NCI-H748 treated with DMSO at 0.1 percent for 48 hours (cell line): ENCODE measurements around the gene HENMT1.
A peak's percentile ranks its signal among the peaks of the same experiment; 100 is the strongest.
"Not testable (repeated sequence)": the region's sequence is repeated elsewhere in the genome, so short reads cannot be mapped to it uniquely, and the experiment has no call there.

ENCODE experiments used
- DNase-seq: peaks from one replicate; lab custom pipeline; 2025; lab: John Stamatoyannopoulos, UW

HENMT1 gene

DNA sequence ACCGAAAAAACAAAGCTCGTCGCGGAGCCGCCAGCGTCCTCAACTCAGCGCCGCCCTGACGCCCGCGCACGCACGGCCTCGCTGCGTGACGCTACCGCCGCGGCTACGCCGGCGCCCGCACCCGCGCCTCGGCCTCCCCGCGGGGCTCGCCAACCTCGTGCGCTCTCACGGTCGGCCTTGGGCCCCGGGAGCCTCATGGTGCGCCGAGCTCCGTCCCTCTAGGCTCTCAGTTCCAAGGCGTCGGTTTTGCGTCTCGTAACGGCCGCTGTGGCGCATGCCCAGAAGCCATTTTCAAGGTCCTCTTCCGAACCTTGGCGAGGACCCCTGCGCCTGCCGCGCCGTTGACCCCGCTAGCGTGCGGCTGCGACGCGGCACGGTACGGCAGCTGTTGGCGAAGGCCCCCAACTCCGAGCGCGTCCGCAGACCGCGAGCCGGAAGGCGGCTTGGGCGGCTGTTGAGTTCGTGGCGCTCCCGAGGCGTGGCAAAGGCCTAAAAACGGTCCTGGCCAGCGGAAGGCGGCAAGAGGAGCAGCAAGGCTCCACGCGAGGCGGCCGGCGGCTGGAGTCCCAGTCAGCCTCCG lies at the start of gene HENMT1:
Gene HENMT1 (minus strand): TSS at position 64 of the 580 bp plus-strand sequence. CDS start 1,209 bp downstream, outside the sequence.
- DNase-seq, result no peak

DNA sequence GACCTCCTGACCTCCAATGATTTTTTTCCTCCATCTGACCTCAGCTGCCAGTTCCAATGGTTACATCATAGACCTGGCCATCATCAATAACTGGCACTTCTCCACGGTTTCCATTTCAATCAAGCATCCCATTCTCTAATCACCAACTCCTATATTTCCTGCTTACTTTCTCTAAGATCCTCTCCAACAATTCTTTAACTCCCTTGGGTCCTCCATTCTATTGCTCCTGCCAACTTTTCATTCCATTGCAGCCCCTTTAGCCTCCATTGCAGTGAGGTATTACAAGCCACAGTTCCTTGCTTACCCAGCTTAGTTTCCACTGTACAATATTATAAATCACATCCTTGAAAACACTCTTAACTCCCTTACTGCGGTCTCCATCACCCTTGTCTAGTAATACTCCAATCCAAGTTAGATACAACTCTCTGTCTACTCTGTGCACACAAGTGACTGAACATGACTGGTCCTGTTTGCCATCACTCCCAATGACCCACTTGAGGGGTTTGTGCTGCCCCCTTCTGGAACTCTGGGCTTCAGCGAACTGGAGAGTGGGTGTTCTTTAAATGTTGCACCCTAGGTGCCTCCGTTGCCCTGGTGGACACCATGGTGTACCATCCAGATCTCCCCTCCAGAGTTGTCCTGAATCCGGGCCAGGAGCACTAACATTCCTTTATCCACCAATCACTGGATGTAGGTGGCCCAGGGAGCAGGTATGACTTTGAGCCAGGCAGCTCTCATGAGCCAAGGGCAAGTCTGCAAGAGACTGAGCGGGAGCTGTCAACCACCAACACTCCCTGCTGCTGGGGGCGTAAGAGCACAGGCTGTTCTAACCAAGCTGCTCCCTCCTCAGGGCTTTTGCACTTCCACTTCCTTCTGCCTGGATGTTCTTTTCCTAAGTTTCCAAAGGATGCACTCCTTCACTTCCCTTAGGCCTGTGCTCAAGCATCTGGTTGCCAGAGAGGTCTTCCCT lies 48.1 kb upstream of the HENMT1 start:
- no peak for DNase-seq

DNA sequence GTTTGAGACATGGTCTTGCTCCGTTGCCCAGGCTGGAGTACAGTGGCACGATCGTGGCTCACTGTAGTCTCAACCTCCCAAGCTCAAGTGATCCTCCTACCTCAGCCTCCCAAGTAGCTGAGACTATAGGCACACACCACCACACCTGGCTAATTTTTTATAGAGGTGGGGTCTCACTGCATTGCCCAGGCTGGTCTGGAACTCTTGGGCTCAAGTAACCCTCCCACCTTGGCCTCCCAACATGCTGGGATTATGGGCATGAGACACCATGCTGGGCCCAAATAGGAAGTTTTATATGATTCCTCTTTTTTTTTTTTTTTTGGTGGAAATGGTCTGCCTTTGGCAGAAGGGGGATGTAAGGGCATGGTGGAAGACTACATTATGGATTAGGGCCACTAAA lies 45.8 kb upstream of the HENMT1 start:
- no peak for DNase-seq

DNA sequence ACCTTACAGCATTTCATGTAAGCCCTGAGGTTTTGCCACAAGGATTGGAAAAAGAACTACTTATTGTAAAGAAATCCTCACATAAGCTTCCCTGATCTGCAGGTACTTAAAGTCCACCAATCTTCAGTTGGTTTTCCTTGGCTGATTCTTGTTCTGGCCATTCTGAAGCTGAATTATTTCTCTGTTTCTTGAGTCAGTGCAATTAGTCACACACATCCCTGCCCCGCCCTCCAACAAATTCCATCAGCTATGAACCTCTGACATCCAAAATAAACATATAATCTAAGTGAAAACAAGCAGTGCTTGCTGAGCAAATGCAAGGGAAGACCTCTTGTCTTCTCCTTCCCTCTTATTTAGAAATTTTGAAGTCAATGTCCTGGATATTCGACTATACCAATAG lies 43.6 kb upstream of the HENMT1 start:
- no peak for DNase-seq

DNA sequence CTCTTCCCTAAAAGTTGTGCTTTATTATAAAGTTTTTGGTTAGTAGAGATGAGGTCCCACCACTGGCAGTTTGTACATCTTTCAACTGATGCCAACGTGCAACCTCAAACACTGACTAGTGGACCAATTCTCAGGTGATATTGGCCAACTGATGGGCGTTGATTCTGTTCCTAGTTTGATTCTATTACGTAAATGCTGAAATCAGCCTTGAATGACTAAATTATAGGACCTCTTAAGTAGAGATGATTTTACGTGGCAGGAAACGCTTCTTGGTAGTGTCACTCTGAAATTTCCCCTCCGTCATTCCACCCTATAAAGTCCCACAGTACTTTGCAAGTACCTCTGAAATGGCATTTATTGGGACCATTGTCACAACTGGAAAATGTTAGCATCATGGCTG lies 43.0 kb upstream of the HENMT1 start:
- no peak for DNase-seq

DNA sequence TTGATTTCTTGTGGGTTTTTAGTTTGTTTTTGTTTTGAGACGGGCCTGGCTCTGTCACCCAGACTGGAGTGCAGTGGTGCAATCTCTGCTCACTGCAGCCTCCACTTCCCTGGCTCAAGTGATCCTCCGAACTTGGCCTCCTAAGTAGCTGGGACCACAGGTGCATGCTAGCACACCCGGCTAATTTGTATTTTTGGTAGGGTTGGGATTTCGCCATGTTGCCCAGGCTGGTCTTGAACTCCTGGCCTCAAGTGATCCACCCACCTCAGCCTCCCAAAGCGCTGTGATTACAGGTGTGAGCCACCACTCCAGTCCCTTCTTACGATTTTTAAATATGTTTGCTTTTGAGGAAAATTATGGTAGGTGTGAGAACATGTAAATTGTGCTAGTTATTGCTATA lies 41.2 kb upstream of the HENMT1 start:
- not testable (repeated sequence) for DNase-seq

DNA sequence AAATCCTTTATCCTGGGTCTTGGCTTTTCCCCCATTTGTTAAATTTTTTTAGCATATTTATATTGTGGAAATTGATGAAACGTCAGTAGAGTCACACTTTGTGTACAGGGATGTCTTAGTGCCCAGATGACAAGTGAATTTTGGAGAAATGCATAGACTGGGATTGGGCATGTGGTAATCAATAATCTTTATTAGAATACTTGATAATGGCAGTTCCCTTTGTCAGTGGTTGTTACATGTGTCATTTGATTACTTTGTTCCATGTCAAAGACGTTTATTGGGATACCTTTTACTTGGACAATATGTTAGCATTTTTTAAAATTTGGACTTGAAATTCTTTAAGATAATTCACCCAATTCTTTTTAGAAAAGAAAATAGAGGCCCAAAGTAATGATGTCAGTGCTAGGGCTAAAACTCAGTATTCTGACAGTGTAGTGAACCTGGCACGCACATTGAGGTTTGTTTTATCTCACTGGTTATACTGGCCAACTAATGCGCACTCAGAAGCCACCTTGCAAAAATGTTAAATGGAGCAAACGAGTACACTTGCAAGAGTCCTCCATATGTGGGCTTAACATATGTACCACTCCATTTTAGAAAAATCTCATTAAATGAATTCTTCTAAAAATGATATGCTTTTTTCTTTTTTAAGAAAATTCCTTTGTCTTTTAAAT lies 40.4 kb upstream of the HENMT1 start:
- DNase-seq, result no peak

DNA sequence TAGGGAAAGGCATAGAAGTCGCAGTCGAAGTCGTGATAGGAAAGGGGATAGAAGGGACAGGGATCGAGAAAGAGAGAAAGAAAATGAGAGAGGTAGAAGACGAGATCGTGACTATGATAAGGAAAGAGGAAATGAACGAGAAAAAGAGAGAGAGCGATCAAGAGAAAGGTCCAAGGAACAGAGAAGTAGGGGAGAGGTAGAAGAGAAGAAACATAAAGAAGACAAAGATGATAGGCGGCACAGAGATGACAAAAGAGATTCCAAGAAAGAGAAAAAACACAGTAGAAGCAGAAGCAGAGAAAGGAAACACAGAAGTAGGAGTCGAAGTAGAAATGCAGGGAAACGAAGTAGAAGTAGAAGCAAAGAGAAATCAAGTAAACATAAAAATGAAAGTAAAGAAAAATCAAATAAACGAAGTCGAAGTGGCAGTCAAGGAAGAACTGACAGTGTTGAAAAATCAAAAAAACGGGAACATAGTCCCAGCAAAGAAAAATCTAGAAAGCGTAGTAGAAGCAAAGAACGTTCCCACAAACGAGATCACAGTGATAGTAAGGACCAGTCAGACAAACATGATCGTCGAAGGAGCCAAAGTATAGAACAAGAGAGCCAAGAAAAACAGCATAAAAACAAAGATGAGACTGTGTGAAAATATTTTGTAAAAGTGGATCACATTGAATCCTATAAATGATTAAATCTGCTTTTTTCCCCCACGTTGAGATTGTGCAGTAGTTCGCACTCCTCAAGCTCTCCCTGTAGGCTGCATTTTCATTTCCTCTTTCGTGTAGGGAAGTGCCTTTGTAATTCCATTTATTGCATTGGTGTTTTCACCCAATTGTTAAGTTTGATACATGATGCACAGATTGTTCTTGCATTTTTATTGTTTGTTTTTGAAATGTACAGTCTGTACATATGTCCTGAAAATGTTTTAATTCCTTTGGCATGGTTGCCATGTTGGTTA lies 38.8 kb upstream of the HENMT1 start:
- no peak for DNase-seq

DNA sequence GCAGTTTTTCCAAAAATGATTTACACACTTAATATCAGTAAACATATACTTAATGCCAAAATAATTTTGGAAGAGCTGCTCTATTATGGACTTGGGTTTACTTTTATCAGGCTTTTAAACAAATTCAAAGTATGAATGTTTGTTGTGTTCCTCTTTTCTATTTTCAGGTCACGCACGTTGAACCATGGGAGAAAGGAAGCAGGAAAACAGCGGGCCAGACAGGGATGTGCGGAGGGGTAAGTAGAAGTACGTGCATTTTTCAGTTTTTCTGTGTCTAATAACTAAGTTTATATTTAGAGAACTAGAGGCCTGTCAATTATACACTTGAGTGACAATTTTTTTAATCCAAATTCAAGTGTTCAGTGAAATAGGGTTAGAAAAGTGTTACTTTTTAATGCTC lies 34.6 kb upstream of the HENMT1 start:
- DNase-seq, result no peak

DNA sequence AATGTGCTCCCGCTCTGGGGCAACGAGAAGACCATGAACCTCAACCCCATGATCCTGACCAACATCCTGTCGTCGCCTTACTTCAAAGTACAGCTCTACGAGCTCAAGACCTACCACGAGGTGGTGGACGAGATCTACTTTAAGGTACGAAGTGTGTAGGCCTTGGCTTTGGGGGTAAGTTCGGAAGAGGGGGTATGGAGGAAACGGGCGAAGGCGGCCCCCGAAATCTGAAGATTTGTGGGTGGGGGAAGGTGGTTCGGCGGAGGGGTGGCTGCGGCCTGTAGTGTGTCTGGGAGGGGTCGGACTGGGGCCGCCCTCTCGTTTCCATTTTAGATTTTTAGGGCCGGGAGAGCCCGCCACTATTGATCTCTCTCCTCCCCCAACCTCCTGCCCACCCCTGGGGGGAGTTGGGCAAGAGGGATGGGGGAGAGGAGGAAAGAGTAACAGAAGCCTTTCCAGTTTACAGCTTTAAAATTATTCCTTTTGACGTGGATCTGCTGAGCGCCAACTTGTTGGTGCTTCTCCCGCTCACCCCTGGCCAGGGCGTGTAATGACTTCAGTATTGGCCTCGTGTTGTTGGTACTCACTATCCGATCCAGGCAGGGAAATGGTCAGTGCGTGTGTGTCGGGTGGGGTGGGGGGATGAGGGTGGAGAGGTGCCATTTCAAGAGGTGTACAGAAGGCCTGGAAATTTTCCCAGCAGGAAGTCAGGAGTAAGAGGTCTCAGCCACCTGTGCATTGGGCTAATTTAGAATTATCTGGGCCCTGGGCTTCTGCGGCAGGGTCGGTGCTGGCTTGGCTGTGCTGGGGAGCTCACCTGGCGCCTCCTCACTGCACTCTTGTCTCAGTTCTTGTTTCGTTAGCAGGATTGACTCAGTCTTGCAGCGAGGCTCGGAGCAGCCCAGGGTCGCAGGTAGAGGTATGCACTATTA lies 32.1 kb upstream of the HENMT1 start:
- peak; percentile 66 for DNase-seq

DNA sequence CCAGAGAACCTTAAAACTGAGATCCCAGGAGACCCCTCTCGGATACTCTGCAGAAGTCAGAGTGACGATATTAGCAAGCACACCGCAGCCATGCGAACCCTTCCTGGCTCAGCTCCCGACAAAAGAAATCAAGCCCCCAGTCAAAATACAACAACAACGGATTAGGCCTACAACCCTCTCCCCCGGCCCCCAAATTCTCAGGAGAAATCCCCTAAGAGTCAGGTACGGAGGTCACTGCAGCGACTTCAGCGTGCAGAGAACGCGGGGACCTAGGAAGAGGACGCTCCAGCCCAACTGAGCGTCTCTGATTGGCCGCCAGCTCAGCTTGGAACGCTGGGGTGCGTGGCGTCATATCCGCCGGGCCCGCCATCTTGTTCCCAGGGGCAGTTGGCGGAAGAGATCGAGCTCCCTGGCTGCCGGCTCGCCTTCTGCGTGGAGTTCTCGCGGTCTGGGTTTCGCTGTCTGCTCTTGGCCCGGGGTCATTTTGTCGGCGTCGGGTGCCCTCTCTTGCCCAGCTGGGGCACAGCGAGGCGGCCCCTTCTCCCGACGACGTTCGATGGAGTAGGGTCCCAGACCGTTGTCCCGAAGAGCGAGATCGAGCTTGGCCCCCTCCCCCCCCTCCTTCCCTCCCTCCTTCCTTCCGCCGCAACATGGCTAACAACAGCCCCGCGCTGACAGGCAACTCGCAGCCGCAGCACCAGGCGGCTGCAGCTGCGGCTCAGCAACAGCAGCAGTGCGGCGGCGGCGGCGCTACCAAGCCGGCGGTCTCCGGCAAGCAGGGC lies 31.2 kb upstream of the HENMT1 start, which contains the start of gene PRPF38B:
Gene PRPF38B (plus strand): TSS at position 369 of the 782 bp plus-strand sequence. CDS start 282 bp downstream, at position 651.
- peak; percentile 80 for DNase-seq

DNA sequence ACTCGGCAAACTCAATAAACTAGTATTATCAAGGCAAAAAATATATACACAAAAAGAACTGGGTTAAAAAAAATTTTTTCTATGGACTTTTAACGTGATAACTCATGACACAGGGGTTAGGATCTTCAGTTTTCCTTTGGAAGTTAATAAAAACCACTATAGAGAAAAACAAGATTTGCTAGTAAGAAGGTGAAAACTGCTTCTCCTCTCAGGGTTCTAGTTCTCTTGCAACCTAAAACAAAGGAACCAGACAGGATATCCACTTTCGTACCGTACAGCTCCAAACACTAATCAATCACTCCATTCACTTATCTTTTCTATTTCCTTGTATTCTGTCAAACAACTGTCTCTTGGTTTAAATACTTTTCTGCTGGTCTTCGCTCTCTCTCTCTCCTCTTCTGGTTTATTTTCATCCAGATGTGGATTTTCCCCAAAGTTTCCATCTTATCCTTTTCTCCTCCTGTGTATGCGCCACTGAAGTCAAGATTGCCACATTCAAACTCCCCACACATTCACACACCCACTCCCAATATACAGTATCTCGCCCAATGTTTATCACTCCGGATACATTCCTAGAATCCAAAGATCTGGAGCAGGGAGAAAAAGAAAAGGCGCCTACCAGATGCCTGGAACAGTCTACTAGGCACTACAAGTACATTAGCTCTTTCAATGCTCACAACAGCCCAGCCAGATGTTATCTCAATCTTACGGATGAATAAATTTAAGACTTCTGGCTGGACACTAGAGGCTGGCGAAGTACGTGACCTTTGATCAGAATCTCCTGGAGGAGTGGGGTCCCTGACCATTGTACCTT lies 30.4 kb upstream of the HENMT1 start:
- DNase-seq, result no peak

DNA sequence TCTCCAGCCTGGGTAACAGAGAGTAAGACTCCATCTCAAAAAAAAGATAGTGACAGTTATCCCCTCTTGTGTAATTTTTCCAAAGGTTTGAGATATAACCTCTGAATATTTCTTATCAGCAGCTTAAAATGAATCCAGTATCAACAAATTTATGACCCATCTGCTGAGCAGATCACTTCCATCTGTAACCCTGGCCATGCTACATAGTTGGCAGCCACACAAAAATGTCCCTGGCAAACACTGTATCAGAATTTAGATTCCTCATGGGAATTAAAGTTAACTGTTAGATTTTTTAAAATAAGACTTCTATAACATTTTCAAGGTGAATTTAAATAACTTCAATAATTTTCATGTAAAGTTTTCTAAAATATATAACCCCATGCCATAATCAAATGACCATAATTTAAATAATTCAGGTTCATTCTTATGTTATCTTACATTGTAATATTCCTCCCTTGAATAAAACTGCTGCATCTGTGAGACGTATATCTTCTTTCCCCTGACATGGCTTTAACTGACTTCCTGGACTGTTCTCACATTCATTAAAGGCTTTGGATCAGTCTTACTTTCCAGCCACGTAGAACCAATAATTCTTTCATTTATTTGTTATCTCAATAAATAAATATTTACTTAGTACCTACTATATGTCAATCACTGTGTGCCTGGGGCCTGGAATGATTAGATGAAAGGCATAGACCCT lies 25.9 kb upstream of the HENMT1 start:
- DNase-seq, result no peak

DNA sequence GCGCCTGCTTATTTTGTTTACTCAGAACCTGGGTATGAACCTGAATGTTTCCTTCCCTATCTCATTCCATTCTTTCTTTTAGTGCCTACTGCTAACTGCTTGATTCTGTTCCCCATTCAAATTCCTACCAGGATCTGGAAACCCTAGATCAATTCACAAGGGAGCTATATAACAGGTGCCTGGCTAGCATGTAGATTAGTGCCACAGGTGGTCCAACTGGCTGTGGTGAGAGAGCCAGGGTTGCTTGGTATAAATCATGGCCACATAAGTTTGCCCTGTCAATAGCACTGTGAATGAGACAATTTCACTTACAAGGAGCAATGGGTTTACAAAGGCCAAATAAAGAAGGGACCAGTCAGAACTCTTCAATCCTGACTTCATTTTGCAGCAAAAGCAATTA lies 24.6 kb upstream of the HENMT1 start:
- no peak for DNase-seq

DNA sequence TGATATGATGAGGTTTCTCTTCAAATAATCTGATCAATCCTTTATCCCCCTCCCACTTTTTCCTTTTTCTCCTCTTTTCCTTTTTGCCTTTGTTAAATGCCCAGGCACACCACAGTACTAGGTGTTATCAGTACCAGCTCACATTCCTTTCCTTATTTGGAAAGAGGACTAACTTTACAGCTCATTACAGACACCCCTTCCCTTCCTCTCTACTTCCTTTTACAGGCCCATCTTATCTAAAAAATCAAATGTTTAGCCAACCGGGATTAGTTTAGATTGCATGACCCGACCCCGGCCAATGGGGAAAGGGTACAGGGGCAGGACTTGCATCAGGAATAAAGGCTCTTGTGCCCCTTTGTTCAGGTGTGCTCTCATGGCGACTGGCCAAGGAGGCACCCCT lies 20.8 kb upstream of the HENMT1 start:
- not testable (repeated sequence) for DNase-seq

DNA sequence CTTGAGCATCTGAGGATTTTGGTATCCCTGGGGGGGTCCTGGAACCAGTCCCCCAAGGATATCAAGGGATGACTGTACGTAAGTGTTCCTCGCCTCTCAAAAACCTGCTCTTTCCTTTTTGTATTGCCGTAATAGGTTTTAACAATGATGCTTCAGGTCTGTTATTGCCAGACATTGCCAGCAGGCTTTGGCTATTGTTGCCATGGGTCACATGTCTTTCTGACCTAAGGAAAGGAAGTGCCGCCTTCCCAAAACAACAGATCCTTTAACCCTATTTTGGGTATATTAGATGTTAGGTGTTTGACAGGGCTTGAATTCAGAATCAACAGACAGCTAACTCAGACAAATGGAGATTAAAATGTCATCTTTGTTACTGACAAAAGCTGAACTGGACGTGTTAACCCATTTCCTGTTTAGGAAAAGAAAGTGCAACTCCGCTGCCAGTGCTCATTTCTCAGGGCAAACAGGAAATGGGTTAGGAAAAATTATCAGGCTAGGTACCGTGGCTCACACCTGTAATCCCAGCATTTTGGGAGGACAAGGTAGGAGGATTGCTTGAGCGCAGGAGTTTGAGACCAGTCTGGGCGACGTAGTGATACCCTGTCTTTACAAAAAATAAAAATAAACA lies 18.8 kb upstream of the HENMT1 start:
- no peak for DNase-seq

DNA sequence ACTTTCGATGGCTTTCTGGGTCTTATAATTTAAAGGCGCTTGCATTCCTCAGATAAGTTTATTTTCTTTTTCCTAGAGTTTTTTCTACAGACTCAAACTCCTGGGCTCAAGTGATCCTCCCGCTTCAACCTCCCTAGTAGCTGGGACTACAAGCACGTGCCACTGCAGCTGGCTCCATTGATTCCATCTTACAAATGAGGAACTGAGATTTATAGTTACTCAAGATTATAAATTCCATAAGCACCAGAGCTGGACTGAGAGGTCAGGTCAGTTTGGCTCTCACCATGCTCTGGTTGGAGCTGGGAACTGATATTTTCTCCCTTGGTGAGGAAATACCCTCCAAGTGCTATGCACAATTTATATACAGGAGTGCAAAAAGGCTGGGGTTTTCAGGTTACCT lies 17.8 kb upstream of the HENMT1 start:
- no peak for DNase-seq

DNA sequence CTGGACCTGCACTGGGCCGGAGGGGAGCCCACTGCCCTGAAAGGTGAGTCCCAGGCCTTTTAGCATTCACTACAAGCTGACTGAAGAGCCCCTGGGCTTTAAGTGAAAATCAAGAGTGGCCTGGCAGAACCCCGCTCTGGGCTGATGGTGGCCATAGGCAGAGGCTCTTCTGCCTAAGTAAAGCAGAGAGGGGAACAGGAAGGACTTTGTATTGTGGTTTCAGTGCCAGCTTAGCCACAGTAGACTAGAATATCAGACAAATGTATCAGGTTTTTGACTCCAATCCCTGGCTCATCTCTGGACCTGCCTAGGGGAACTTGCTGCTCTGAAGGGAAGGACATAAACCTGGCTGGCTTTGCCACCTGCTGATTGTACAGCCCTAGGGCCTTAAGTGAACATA lies 10.2 kb upstream of the HENMT1 start:
- no peak for DNase-seq
